ENCODE results near the gene PLB1.
"Not testable (repeated sequence)": the region's sequence is repeated elsewhere in the genome, so short reads cannot be mapped to it uniquely, and the experiment has no call there.

The PLB1 gene

DNA sequence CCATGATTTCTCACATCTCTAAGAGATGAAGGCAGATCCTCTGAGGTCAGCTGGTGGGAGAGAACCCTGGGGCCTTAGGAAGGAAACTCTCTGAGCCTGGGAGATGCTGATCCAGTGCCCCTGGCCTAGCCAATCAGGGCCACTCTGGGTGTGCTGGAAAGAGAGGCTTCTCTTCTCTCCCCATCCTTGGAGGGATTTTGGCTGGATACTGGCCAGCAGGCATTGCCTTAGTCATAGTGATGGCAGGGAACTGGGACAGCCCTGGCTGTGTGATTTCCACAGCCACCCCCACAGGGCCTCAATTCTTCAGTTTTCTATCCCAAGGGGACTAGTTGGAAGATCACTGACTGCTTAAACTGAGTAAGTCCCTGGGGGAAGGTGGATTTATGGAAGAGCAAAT is 26.6 kb upstream of the PLB1 start:
- Histone ChIP-seq H3K27ac (ENCODE audit: low read length) (no peak overlapping the region), H3K36me3 (ENCODE audit: control insufficient read depth in 2 of 2, insufficient read depth in 2 of 2, low read length in 2 of 2) (no peaks in the 10 kb centered on the region)

DNA sequence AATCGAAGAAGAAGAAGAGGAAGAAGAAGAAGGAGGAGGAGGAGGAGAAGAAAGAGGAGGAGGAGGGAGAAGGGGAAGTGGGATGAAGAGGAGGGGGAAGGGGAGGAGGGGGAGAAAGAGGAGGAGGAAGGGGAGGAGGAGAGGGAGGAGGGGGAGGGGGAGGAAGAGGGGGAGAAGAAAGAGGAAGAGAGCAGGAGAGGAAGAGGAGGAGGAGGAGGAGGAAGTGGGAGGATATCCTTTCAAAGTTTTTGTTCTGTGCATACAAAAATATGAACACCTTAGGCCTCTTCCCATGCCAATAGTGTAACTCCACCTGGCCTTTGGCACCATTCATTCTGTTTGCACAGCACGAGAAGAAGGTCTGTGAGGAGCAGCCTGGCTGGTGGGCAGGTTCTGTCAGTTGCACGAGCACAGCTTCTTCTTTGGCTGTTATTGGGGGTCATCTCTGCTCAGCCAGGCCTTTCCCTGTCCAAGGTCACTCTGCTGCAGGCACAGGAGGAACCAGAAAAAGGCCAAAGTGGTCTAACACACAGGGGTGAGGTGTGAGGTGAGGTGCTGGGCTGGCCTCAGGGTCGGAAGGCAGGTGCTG is 25.8 kb upstream of the PLB1 start:
- no peaks in the 10 kb centered on the region for H3K4me1 ChIP-seq (ENCODE audit: control insufficient read depth, insufficient read depth, low read length)
- no peak overlapping the region for H3K4me3 ChIP-seq (ENCODE audit: low read length in 2 of 2)
- H3K9ac ChIP-seq (ENCODE audit: low read length in 2 of 2) = no peak overlapping the region
- H3K27me3 ChIP-seq (ENCODE audit: control insufficient read depth in 1 of 2, insufficient read depth in 2 of 2, low read length in 2 of 2) = no peaks in the 10 kb centered on the region
- H3K27ac ChIP-seq (ENCODE audit: low read length) = no peak overlapping the region
- no peaks in the 10 kb centered on the region for H3K36me3 ChIP-seq (ENCODE audit: control insufficient read depth in 2 of 2, insufficient read depth in 2 of 2, low read length in 2 of 2)
- no peaks in the 10 kb centered on the region for H3K9me3 ChIP-seq (ENCODE audit: control insufficient read depth in 2 of 2, low read length in 2 of 2)

More for the DNA sequence above, 26.6 kb upstream of the PLB1 start:
- H3K27me3 ChIP-seq (ENCODE audit: control insufficient read depth in 1 of 2, insufficient read depth in 2 of 2, low read length in 2 of 2) = no peaks in the 10 kb centered on the region
- H3K9ac ChIP-seq (ENCODE audit: low read length in 2 of 2) = no peak overlapping the region
- no peak overlapping the region for H3K4me3 ChIP-seq (ENCODE audit: low read length in 2 of 2)
- no peaks in the 10 kb centered on the region for H3K4me1 ChIP-seq (ENCODE audit: control insufficient read depth, insufficient read depth, low read length)
- no peaks in the 10 kb centered on the region for H3K9me3 ChIP-seq (ENCODE audit: control insufficient read depth in 2 of 2, low read length in 2 of 2)

- no peak overlapping the region for H3K27ac ChIP-seq (ENCODE audit: low read length)
Observed at GRCh38 chr2:28470759-28471158, 25.1 kb upstream of the PLB1 start.

GRCh38 chr2:28471214-28471613 is 24.6 kb upstream of the PLB1 start:
- H3K36me3 ChIP-seq (ENCODE audit: control insufficient read depth in 2 of 2, insufficient read depth in 2 of 2, low read length in 2 of 2) = no peaks in the 10 kb centered on the region
- H3K4me1 ChIP-seq (ENCODE audit: control insufficient read depth, insufficient read depth, low read length) = no peaks in the 10 kb centered on the region
- H3K4me3 ChIP-seq (ENCODE audit: low read length in 2 of 2) = no peak overlapping the region
- H3K9ac ChIP-seq (ENCODE audit: low read length in 2 of 2) = no peak overlapping the region
- H3K27ac ChIP-seq (ENCODE audit: low read length) = no peak overlapping the region
- no peaks in the 10 kb centered on the region for H3K9me3 ChIP-seq (ENCODE audit: control insufficient read depth in 2 of 2, low read length in 2 of 2)
- no peaks in the 10 kb centered on the region for H3K27me3 ChIP-seq (ENCODE audit: control insufficient read depth in 1 of 2, insufficient read depth in 2 of 2, low read length in 2 of 2)

More at GRCh38 chr2:28470759-28471158, 25.1 kb upstream of the PLB1 start:
- H3K4me1 ChIP-seq (ENCODE audit: control insufficient read depth, insufficient read depth, low read length) = no peaks in the 10 kb centered on the region
- no peaks in the 10 kb centered on the region for H3K9me3 ChIP-seq (ENCODE audit: control insufficient read depth in 2 of 2, low read length in 2 of 2)
- no peaks in the 10 kb centered on the region for H3K27me3 ChIP-seq (ENCODE audit: control insufficient read depth in 1 of 2, insufficient read depth in 2 of 2, low read length in 2 of 2)
- no peaks in the 10 kb centered on the region for H3K36me3 ChIP-seq (ENCODE audit: control insufficient read depth in 2 of 2, insufficient read depth in 2 of 2, low read length in 2 of 2)
- no peak overlapping the region for H3K9ac ChIP-seq (ENCODE audit: low read length in 2 of 2)
- H3K4me3 ChIP-seq (ENCODE audit: low read length in 2 of 2) = no peak overlapping the region

DNA sequence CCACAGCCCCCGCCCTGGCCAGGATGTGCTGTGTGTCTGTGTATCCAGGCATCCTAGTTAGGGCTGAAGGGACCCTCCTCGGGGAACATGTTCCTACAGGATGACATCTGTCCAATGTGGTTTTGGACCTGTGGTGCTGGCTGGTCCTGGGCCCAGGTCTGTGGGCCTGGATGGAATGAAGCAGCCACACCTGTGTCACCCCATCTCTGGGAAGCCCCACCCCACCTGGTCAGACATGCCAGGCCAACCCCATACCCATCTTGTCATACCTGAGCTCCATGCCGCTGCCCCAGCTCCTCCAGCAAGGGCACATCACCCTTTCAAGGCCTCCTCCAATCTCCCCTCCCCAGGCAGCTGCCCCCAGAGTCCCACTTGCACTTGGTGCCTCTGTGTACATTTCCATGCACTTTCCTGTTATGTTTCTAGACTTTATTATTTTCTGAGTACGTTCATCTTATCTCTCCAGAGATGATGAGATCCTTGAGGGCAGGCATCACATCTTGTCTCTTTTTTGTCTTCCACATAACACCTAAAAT is 24.1 kb upstream of the PLB1 start:
- no peak overlapping the region for H3K4me3 ChIP-seq (ENCODE audit: low read length in 2 of 2)
- no peaks in the 10 kb centered on the region for H3K9me3 ChIP-seq (ENCODE audit: control insufficient read depth in 2 of 2, low read length in 2 of 2)
- no peak overlapping the region for H3K9ac ChIP-seq (ENCODE audit: low read length in 2 of 2)
- no peaks in the 10 kb centered on the region for H3K27me3 ChIP-seq (ENCODE audit: control insufficient read depth in 1 of 2, insufficient read depth in 2 of 2, low read length in 2 of 2)
- no peak overlapping the region for H3K27ac ChIP-seq (ENCODE audit: low read length)
- H3K36me3 ChIP-seq (ENCODE audit: control insufficient read depth in 2 of 2, insufficient read depth in 2 of 2, low read length in 2 of 2) = no peaks in the 10 kb centered on the region
- H3K4me1 ChIP-seq (ENCODE audit: control insufficient read depth, insufficient read depth, low read length) = no peaks in the 10 kb centered on the region

DNA sequence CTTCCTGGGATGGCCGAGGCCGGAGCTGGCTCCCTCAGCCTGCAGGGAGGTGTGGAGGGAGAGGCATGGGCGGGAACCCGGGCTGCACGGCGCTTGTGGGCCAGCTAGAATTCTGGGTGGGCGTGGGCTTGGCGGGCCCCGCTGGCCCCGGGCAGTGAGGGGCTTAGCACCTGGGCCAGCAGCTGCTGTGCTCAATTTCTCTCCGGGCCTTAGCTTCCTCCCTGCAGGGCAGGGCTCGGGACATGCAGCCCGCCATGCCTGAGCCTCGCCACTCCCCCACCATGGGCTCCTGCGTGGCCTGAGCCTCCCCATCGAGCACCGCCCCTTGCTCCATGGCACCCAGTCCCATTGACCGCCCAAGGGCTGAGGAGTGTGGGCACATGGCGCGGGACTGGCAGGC is 23.2 kb upstream of the PLB1 start:
- not testable (repeated sequence) for H3K9me3 ChIP-seq (ENCODE audit: control insufficient read depth in 2 of 2, low read length in 2 of 2); H3K27me3 ChIP-seq (ENCODE audit: control insufficient read depth in 1 of 2, insufficient read depth in 2 of 2, low read length in 2 of 2); H3K4me3 ChIP-seq (ENCODE audit: low read length in 2 of 2); H3K4me1 ChIP-seq (ENCODE audit: control insufficient read depth, insufficient read depth, low read length); H3K9ac ChIP-seq (ENCODE audit: low read length in 2 of 2); H3K36me3 ChIP-seq (ENCODE audit: control insufficient read depth in 2 of 2, insufficient read depth in 2 of 2, low read length in 2 of 2); H3K27ac ChIP-seq (ENCODE audit: low read length)

DNA sequence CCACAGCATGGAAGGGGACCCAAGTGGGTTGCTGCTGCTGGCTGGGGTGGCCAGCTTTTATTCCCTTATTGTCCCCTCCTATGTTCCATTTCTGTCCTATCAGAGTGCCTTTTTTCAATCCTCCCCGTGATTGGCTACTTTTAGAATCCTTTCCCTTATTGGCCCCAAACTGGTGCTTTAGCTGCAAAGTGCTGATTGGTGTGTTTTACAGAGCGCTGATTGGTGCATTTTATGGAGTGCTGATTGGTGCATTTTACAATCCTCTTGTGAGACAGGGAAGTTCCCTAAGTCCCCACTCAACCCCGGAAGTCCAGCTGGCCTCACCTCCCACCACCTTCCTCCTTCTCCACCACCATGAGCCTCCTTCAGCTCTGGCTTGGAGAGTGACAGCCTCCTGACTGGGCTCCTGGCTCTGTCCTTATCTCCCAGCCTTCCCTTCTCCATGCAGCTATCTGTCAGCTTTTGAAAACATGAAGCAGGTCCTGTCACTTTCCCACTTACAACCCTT is 20.7 kb upstream of the PLB1 start:
- no peaks in the 10 kb centered on the region for H3K4me1 ChIP-seq (ENCODE audit: control insufficient read depth, insufficient read depth, low read length)
- H3K27me3 ChIP-seq (ENCODE audit: control insufficient read depth in 1 of 2, insufficient read depth in 2 of 2, low read length in 2 of 2) = no peaks in the 10 kb centered on the region
- no peak overlapping the region for H3K9ac ChIP-seq (ENCODE audit: low read length in 2 of 2)
- no peaks in the 10 kb centered on the region for H3K36me3 ChIP-seq (ENCODE audit: control insufficient read depth in 2 of 2, insufficient read depth in 2 of 2, low read length in 2 of 2)
- no peaks in the 10 kb centered on the region for H3K9me3 ChIP-seq (ENCODE audit: control insufficient read depth in 2 of 2, low read length in 2 of 2)
- H3K27ac ChIP-seq (ENCODE audit: low read length) = no peak overlapping the region
- H3K4me3 ChIP-seq (ENCODE audit: low read length in 2 of 2) = no peak overlapping the region

- Histone ChIP-seq H3K27ac (ENCODE audit: low read length) (no peak overlapping the region), H3K36me3 (ENCODE audit: control insufficient read depth in 2 of 2, insufficient read depth in 2 of 2, low read length in 2 of 2) (no peaks in the 10 kb centered on the region), H3K9me3 (ENCODE audit: control insufficient read depth in 2 of 2, low read length in 2 of 2) (no peaks in the 10 kb centered on the region), H3K9ac (ENCODE audit: low read length in 2 of 2) (no peak overlapping the region), H3K4me1 (ENCODE audit: control insufficient read depth, insufficient read depth, low read length) (no peaks in the 10 kb centered on the region), H3K4me3 (ENCODE audit: low read length in 2 of 2) (no peak overlapping the region), H3K27me3 (ENCODE audit: control insufficient read depth in 1 of 2, insufficient read depth in 2 of 2, low read length in 2 of 2) (no peaks in the 10 kb centered on the region)
Observed at GRCh38 chr2:28477087-28477486, 18.8 kb upstream of the PLB1 start.

DNA sequence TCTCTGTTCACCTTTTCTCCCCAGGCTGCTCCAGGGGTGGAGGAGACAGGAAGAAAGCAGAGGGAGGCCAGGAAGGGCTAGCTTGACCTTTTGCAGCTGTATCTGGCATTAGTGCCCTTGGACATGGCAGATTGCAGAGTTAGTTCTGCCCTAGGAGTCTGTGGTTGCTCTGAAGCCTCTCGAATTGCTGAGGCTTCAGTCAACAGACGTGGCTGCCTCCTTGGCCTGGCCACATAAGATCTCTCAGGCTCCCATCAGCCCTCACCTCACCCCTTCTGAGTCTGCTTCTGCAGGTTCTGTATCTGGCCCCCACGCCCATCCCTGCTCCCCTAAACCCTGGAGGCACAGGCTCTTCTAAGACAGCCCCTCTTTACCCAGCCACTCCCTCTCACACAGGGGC is 18.2 kb upstream of the PLB1 start:
- Histone ChIP-seq H3K36me3 (ENCODE audit: control insufficient read depth in 2 of 2, insufficient read depth in 2 of 2, low read length in 2 of 2) (no peaks in the 10 kb centered on the region), H3K27me3 (ENCODE audit: control insufficient read depth in 1 of 2, insufficient read depth in 2 of 2, low read length in 2 of 2) (no peaks in the 10 kb centered on the region), H3K4me1 (ENCODE audit: control insufficient read depth, insufficient read depth, low read length) (no peaks in the 10 kb centered on the region), H3K4me3 (ENCODE audit: low read length in 2 of 2) (no peak overlapping the region), H3K27ac (ENCODE audit: low read length) (no peak overlapping the region), H3K9ac (ENCODE audit: low read length in 2 of 2) (no peak overlapping the region), H3K9me3 (ENCODE audit: control insufficient read depth in 2 of 2, low read length in 2 of 2) (no peaks in the 10 kb centered on the region)

- H3K27ac ChIP-seq (ENCODE audit: low read length) = no peak overlapping the region
- H3K9ac ChIP-seq (ENCODE audit: low read length in 2 of 2) = no peak overlapping the region
- no peaks in the 10 kb centered on the region for H3K27me3 ChIP-seq (ENCODE audit: control insufficient read depth in 1 of 2, insufficient read depth in 2 of 2, low read length in 2 of 2)
- H3K36me3 ChIP-seq (ENCODE audit: control insufficient read depth in 2 of 2, insufficient read depth in 2 of 2, low read length in 2 of 2) = no peaks in the 10 kb centered on the region
- H3K4me3 ChIP-seq (ENCODE audit: low read length in 2 of 2) = no peak overlapping the region
- H3K9me3 ChIP-seq (ENCODE audit: control insufficient read depth in 2 of 2, low read length in 2 of 2) = no peaks in the 10 kb centered on the region
- H3K4me1 ChIP-seq (ENCODE audit: control insufficient read depth, insufficient read depth, low read length) = no peaks in the 10 kb centered on the region
Observed at GRCh38 chr2:28480403-28481049, 15.3 kb upstream of the PLB1 start.

GRCh38 chr2:28481905-28482304 is 14.0 kb upstream of the PLB1 start:
- Histone ChIP-seq H3K36me3 (ENCODE audit: control insufficient read depth in 2 of 2, insufficient read depth in 2 of 2, low read length in 2 of 2) (no peaks in the 10 kb centered on the region), H3K27me3 (ENCODE audit: control insufficient read depth in 1 of 2, insufficient read depth in 2 of 2, low read length in 2 of 2) (no peaks in the 10 kb centered on the region), H3K9me3 (ENCODE audit: control insufficient read depth in 2 of 2, low read length in 2 of 2) (no peaks in the 10 kb centered on the region), H3K9ac (ENCODE audit: low read length in 2 of 2) (no peak overlapping the region), H3K4me1 (ENCODE audit: control insufficient read depth, insufficient read depth, low read length) (no peaks in the 10 kb centered on the region), H3K27ac (ENCODE audit: low read length) (no peak overlapping the region), H3K4me3 (ENCODE audit: low read length in 2 of 2) (no peak overlapping the region)
